Ureter (tissue), 1 donor: Measurements from ENCODE around the gene ACTL7A. TPM values are rescaled to one million over a fixed set of nuclear protein-coding genes. Genes with fewer than 3 reads are reported as not detected.
"Not testable (repeated sequence)": the region's sequence is repeated elsewhere in the genome, so short reads cannot be mapped to it uniquely, and the experiment has no call there.

Experiments
- DNase-seq: peaks from one replicate; pipeline ENCODE4 v3.0.0-alpha.2; 2020; ENCODE audit warnings: low spot score
- total RNA-seq: library from RNA; stranded (reverse); gene quantifications from one replicate; pipeline ENCODE4 v1.2.4, GENCODE V29; 2023
- donor health status: DM: yes; HTN: yes; CAD: no.

ACTL7A gene
- total RNA-seq, 1 donor from 2014 or later, result not detected

DNA sequence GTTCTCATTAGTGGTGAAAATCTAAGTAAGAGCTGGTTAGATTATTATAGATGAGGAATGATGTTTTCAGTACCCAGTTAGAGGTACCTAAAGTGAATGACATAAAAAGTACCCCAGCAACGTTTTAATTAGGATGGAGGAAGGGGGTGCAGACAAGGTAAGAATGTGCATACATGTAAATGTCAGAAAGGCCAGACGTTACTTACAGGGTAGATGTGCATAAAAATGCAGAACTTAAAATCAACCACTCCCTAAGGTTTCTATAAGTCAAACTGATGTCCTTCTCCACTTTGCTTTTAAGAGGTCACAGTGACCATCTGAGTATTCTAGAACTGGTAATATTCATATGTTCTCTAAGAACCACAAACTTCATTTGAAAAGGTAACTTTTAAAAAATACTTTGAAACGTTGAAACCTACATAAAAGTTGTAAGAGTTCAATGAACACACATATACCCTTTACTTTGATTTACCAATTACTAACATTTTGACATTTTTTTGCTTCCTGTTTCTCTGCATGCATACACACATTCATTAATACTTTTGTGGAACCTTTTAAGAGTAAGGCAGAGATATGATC, 18.8 kb downstream of the ACTL7A start:
- no peak for DNase-seq

- DNase-seq, result no peak
Observed at GRCh38 chr9:108882052-108882888, 20.2 kb downstream of the ACTL7A start.

DNA sequence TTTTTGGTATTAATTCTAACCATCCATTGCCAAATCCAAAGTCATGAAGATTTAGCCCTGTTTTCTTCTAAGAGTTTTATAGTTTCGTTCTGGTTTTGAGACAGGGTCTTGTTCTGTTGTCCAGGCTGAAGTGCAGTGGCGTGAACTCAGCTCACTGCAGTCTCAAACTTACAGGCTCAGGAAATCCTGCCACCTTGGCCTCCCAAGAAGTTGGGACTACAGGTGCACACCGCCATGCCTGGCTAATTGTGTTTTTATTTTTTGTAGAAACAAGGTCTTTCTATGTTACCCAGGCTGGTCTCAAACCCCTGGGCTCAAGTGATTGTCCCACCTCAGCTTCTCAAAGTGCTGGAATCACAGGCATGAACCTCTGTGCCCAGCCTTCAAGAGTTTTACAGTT, 21.0 kb downstream of the ACTL7A start:
- DNase-seq, result no peak

- DNase-seq, result no peak
Observed at GRCh38 chr9:108884701-108885100, 22.6 kb downstream of the ACTL7A start.

DNA sequence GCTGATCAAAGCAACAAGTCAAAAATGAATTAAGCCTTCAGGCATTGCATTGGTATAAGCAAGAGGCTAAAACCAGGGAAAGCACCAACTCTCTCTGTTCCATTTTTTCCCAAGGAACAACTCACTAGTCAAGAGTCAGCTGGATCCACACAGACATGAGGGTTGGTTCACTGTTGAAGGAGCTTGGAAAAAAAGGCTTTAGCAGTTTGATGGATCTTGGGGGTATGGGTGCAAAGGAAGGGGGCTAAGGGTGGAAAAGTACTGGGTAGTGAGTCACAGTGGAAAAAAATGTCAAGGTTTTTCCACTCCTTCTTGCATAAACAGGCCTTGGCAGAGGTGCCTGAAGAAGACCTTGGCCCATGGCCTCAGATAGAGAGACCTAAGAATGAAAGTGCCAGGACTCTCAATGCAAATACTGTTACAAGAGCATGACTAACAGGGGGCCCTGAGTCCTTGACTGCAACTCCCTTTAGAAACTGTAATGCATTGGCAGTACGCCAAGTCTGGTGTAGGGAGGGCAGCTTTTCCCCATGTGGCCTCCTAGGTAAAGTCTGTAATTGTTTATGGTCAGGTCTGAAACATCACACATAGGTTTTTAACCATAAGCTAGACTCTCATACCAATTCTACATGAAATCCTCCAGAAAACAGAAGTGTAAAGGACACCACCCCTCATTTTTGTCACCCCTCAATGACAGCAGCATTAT, 23.7 kb downstream of the ACTL7A start:
- no peak for DNase-seq

DNA sequence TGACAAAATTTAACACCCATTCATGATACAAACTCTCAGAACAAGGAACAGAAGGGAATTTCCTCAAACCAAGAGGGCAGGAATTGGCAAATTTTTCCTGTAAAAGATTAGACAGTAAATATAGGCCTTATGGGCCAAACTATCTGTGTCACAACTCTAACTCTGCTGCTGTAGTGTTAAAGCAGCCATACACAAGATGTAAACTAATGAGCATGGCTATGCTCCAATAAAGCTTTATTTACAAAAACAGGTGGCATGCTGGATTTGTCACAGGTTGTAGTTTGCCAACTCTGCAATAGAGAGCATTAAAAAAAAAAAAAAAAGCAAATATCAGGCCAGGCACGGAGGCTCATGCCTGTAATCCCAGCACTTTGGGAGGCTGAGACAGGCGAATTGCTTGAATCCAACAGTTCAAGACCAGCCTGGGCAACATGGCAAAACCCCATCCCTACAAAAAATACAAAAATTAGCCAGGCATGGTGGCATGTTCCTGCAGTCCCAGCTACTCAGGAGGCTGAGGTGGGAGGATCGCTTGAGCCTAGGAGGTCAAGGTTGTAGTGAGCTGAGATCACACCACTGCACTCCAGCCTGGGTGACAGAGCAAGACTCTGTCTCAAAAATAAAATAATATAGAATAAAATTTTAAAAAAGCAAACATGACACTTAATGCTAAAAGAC, 24.7 kb downstream of the ACTL7A start:
- not testable (repeated sequence) for DNase-seq

- no peak for DNase-seq
Observed at GRCh38 chr9:108889649-108890067, 27.6 kb downstream of the ACTL7A start.

DNA sequence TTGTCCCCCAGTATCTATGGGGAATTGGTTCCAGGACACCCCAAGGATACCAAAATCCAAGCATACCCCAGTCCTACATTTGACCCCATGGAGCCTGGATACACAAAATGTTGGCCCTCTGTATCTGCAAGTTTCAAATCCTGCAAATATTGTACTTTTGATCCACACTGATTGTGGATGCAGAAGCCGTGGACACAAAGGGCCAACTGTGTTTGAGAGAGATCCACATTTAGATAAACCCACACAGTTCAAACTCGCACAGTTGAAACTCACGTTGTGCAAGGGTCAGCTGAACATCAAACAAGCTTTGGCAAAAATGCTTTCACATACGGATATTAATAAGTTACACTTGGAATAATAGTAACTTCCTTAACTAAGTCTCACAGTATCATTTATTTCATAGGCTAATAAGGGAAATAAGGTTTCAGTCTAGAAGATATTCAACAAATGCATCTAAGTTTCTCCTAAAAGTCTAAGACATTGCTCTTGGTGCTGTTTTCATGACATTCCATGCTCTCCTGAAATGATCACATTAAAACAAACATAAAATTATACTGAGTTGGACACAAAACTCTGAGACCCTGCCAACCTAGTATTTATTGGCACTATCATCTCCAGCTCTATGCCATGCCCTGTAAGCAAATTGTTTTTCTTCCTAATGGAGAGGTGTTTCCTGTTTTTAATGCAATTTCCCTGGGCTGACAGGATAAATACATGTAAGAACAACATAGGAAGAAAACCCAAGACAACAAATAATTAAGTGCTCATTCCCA, 32.3 kb downstream of the ACTL7A start:
- DNase-seq, result no peak

- no peak for DNase-seq
Observed at GRCh38 chr9:108897324-108898096, 35.4 kb downstream of the ACTL7A start.

DNA sequence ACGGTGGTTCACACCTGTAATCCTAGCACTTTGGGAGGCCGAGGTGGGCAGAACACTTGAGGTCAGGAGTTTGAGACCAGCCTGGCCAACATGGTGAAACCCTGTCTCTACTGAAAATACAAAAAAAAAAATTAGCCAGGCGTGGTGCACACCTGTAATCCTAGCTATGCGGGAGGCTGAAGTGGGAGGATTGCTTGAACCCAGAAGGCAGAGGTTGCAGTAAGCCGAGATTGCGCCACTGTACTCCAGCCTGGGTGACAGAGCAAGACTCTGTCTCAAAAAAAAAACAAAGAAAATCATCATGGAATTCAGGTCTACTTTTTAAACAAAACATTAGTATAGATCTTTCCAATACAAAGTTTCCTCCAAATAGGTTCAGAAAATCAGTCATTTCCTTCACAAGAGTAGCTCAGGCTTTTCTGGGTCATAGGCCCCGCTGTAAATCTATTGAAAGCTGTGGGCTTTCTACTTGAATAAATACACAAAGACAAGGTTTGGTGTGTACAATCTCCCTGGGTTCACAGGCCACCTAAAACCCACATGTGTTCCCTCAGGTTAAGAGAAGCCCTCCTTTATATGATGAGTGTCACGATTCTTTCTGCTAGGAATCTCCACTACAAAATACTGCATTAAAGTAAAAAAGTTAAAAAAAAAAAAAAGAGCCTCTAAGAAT, 37.1 kb downstream of the ACTL7A start:
- not testable (repeated sequence) for DNase-seq

- no peak for DNase-seq
Observed at GRCh38 chr9:108900176-108900575, 38.1 kb downstream of the ACTL7A start.

- no peak for DNase-seq
Observed at GRCh38 chr9:108903420-108904103, 41.5 kb downstream of the ACTL7A start.

DNA sequence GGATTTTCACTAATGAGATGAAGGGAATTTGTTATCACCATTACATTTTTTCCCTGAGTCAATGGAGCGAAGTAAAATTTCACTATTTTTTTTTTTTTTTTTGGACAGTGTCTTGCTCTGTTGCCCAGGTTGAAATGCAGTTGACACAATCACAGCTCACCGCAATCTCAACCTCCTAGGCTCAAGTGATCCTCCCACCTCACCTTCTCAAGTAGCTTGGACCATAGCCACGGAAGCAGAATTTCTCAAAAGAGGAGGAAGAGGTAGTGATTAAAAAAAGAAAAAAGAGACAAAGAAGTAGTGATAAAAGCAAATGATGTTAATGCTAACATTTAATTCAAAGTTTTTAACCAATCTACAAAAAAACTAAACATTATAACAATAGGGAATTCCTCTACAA, 42.1 kb downstream of the ACTL7A start:
- DNase-seq, result no peak

DNA sequence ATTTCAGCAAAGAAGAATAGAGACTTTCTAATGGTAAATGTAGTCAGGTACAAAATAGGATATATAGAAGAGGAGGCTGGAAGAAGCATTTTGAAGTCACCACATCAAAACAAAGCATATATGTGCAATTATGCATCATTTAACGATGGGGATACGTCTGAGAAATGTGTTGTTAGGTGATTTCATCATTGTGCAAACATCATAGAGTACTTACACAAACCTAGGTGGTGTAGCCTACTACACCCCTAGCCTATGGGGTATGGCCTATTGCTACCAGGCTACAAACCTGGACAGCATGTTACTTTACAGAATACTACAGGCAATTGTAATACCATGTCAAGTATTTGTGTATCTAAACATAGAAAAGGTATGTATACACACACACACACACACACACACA, 43.4 kb downstream of the ACTL7A start:
- DNase-seq, result no peak

- DNase-seq, result no peak
Observed at GRCh38 chr9:108910402-108910801, 48.3 kb downstream of the ACTL7A start.

- DNase-seq, result no peak
Observed at GRCh38 chr9:108910914-108911313, 48.8 kb downstream of the ACTL7A start.

- no peak for DNase-seq
Observed at GRCh38 chr9:108911820-108912219, 49.8 kb downstream of the ACTL7A start.
